HFF-Myc (cell line): ENCODE measurements around the gene PXDN.
A peak's percentile ranks its signal among the peaks of the same experiment; 100 is the strongest.

ENCODE experiments used
- DNase-seq: peaks from one replicate; pipeline ENCODE4 v3.0.0-alpha.2; 2011; ENCODE audit warnings: low read depth; ENCODE audit errors: extremely low read depth
- H3K4me3 ChIP-seq: replicated peaks from 2 replicates; pipeline ENCODE4 v1.5.1; 2011; ENCODE audit warnings: low read depth, mild to moderate bottlenecking, control low read depth, low read length
- TF ChIP-seq, protein P1 (sequence below): IDR thresholded peaks from 2 replicates; pipeline ENCODE4 v1.5.1; 2012; ENCODE audit warnings: mild to moderate bottlenecking, low read depth, low read length, control low read depth; ENCODE audit errors: missing control alignments

PXDN gene

DNA sequence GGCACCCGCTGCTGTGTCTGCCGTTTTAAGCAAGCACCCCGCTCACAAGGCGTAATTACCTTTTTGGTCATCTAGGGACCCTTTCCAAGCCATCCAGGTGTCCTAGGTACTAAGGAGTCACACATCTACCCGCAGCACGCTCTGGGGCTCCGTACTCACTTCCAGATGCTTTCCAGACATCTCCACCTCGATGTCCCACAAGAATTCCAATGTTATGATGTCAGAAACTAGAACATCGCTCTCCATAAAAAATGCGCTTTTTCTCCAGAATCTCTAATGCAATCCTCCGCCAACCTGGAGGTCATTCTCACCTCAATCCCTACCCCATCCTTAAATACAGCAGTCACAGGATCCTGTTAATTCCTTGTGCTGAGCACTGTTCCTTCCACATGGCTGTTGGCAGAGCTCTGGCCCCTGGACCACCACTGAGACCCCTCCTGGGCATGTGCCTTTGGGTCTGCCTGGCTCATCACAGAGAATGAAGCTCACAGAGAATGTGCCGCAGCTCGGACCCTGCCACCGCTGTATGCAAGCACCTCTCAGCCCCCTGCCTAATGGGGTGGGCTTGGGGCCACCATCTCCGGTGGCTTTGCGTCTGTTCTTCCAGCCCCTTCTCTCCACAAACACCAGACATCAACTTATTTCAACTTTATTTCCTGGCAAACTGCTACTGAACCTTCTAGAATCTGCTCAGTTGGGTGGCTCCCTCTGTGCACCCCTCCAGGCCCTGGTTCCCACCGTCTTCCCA, 4.6 kb upstream of the PXDN start:
- H3K4me3 ChIP-seq, result no peak overlapping the region

DNA sequence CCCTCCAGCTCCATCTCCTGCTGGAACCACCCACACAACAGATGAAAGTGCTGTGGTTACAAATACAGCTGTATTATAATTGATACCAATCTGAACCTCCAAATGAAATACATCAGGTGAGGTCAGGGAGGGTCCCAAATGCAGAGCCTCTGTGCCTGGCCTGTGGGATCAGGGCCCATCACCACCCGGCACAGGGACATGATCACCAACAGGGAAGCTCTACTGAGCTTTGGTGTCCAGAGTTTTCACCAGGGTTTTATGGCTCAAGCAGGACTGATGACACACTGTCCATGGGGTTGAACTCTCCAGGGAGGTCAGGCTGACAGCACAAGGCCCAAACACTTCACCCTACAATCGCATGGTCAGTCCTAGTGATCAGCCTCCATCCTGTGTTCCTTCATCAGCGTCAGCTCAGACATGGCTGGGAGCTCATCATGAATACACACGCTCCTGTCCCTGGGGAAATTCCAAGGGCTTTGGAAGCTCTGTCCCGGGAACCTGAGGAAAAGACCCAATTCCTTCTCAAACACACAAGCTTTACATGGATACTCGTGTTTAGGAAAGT, 3.9 kb upstream of the PXDN start:
- no peak for DNase-seq
- TF ChIP-seq, protein P1, sequence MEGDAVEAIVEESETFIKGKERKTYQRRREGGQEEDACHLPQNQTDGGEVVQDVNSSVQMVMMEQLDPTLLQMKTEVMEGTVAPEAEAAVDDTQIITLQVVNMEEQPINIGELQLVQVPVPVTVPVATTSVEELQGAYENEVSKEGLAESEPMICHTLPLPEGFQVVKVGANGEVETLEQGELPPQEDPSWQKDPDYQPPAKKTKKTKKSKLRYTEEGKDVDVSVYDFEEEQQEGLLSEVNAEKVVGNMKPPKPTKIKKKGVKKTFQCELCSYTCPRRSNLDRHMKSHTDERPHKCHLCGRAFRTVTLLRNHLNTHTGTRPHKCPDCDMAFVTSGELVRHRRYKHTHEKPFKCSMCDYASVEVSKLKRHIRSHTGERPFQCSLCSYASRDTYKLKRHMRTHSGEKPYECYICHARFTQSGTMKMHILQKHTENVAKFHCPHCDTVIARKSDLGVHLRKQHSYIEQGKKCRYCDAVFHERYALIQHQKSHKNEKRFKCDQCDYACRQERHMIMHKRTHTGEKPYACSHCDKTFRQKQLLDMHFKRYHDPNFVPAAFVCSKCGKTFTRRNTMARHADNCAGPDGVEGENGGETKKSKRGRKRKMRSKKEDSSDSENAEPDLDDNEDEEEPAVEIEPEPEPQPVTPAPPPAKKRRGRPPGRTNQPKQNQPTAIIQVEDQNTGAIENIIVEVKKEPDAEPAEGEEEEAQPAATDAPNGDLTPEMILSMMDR, result no peak
- H3K4me3 ChIP-seq, result no peak overlapping the region

More for the DNA sequence above, 4.6 kb upstream of the PXDN start:
- no peak for DNase-seq
- TF ChIP-seq, protein P1, result no peak

GRCh38 chr2:1747065-1747941, 3.0 kb upstream of the PXDN start:
- no peak overlapping the region for H3K4me3 ChIP-seq
- TF ChIP-seq, protein P1, result no peak
- DNase-seq, result no peak

DNA sequence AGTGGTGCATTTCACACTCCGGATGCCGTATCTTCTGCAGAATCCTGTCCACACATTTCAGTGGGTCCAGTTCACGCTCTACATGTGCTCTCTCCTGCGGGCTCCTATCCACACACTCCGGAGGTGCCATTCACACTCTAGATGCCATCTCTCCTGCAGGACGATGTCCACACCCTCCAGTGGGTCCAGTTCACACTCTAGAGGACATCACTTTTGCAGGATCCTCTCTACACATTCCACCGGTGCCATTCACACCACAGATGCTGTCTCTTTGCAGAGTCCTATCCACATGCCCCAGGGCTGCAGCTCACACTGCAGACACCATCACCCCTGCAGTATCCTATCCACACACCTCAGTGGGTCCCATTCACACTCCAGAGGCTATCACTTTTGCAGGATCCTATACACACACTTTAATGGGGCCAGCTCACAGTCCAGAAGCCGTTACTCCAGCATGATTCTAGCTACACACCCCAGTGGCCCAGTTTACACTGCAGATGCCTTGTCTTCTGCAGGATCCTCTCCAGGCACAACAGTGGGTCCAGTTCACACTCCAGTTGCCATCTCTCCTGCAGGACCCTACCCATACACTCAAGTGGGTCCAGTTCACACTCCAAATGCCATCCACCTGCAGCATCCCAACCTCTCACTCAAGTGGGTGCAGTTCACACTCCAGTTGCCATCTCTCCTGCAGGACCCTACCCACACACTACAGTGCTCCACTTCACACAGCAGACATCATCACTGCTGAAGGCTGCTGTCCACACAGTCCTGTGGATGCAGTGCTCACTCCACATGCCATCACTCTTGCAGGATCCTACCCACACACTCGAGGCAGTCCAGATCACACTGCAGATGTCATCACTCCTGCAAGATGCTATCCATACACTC, 2.1 kb upstream of the PXDN start:
- no peak overlapping the region for H3K4me3 ChIP-seq
- TF ChIP-seq, protein P1, result no peak
- no peak for DNase-seq

DNA sequence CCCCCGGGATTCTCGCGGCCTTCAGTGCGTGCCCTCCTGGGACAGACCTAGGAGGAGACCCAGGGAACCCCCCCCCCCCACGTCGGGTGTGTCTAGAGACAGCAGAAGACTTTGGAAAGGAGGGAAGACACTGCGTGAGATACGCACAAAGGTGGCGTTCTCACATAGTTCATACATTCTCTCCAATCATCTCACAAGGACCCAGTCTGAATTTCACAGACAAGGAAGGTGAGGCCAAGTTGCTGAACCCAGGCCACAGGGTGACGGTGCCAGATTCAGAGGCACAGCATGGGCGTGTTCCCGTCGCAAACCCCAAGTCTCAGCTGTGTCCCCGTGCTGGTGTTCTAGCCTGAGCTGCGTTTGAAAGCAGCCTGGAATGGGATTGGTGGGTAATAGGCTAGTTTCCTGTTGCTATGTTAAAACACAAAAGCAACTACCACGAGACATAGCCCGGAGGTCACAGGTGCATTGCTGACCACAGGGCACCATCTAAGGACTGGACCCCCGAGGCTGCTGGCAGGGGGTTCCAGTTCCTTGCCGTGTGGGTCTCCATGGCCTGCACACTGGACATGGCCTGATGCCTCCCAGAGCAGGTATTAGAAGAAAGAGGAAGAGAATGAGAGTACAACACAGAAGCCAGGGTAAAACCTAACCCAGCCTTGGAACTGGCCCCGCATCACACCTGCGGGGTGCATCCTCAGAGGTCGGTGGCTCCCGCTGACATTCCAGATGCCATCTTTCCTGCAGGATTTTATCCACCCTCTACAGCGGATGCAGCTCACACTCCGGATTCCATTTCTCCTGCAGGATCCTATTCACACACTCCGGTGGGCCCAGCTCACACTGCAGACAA, 1.1 kb upstream of the PXDN start:
- TF ChIP-seq, protein P1, result no peak
- DNase-seq, result no peak
- H3K4me3 ChIP-seq, result peak overlapping the region; percentile 67
